GM04503 (cell line): ENCODE data around the gene FRMD4A.

Source experiments
- DNase-seq: peaks from one replicate; pipeline ENCODE4 v3.0.0-alpha.2; 2012; ENCODE audit warnings: low read depth

The FRMD4A gene

DNA sequence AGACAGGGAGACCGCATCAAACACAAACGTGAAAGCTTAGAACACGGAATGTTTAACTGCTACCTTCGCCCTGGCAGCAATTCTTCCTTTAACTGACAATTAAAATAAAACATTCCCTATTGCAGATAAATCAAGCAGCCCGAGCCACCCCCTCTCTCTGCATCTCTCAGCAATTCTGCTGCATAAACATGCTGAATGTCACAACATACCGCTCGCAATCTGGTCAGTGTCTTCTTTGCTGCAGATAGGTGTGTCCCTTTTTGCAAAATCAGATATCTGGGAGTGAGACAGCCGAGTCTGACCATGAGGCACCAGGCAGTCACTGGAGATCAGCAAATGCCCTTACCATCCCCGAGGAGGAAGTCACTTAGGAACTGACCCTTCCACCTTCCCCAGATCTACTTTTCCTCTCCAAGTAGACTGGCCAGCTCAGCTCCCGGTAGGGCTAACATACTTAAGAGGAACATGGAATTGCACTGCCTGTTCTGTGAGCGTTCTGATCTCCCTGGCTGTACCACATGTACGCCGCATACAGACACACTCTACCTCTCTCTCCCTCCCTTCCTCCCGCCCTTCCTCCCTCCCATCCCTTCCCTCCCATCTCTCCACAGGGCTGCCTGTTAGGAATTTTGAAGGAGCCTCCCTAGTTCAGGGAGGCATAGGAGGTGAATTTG, at the start of gene FRMD4A:
TSS of gene FRMD4A (minus strand) at position 537 of the 674 bp plus-strand sequence.
- no peak for DNase-seq

DNA sequence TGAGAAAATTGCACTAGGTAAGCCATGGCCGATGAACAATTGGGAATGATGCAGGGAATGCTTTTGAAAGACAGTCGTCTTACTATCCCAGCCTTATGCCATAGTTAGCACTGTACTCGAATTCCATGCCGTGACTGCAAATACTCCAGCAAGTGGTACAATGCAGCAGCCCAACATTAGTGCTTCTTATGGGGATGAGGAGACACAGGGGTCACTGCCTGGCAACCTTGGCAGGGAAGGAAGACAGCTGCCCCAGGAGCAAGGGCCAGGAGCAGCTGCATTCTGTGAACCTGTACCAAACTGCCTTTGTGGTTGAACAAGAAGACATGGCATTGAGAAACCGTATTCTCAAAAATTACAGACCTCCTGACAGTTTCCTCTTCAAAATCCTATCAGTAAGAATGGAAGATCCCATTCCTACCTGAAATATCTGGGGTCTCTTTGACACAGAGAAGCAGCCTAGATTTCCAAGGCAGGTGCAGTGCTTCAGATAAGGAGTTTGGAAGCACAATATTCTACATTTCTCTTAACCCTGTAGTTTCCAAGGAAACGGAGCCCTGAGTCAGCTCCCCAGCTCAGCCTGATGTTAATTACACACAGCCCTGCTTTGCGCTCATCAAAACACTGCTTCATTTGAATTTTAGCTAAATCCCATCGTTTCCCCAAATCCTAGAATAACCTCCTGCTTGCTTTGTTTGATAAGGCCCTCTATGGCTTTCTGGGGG, 49.0 kb upstream of the FRMD4A start:
- DNase-seq = no peak

DNA sequence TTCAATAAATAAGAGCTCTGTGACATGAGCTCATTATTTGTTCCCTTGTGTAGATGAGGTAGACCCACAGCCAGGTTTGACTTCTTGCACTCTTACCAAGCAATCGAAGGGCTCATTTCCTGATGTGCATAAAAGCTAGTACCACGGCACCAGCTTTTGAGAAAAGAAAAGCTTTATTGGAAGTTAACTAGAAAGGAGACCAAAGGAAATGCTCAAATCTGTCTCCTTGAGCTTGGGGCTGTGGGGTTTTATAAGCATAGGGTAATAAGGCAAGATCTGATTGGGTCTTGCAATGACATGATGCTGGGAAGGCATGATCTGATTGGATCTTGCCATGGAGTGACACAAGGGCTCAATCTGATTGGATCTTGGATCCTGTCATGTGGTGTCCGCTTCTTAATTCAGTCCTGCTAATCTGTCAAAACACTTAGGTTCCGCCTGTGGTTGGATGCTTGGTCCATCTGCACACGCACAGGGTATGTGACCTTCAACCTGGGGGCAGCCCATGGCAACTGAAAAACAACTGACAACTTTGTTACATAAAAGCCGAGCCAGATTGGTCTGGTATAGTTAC, 47.8 kb upstream of the FRMD4A start:
- no peak for DNase-seq

DNA sequence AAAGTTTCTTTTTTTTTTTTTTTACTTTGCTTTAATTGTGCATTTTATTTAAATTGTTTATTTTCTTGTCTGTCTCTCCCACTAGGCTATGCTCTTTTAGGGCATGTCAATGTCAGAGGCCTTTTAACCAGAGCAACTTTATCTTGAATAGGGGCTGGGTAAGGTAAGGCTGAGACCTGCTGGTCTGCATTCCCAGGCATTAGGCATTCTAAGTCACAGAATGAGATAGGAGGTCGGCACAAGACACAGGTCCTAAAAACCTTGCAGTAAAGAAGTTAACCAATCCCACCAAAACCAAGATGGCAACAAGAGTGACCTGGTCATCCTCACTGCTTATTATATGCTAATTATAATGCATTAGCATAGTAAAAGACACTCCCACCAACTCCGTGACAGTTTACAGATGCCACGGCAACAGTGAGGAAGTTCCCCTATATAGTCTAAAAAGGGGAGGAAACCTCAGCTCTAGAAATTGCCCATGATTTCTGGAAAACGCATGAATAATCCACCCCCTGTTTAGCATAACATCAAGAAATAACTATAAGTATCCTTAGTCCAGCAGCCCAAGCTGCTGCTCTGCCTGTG, 47.0 kb upstream of the FRMD4A start:
- DNase-seq = no peak

DNA sequence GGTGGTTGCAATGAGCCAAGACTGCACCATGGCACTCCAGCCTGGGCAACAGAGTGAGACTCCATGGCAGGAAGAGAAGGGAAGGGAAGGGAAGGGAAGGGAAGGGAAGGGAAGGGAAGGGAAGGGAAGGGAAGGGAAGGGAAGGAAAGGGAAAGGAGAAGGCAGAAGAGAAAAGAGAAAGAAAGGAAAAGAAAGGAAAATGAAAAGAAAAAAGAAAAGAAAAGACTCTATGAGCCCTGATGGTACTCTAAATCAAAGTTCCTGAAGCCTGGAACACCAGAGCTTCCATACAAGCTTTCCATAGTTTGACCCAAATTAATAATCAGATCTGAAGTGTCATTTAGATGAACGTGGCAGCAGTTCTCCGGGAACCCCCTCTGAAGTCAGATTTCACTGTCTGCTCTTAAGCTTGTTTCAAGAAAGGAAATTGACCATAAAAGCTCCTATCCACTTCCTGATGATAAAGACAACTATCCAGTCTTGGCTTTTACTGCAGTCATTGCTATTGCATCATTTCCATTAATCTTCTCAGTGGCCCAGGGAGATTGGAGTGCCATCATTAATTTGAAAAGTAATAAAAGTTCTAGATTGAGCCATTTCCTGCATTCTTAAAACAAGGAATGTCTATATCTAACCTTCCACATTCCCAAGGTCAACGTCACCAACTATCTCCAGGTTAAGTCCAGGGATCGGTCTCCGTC, 44.2 kb upstream of the FRMD4A start:
- DNase-seq = no peak

DNA sequence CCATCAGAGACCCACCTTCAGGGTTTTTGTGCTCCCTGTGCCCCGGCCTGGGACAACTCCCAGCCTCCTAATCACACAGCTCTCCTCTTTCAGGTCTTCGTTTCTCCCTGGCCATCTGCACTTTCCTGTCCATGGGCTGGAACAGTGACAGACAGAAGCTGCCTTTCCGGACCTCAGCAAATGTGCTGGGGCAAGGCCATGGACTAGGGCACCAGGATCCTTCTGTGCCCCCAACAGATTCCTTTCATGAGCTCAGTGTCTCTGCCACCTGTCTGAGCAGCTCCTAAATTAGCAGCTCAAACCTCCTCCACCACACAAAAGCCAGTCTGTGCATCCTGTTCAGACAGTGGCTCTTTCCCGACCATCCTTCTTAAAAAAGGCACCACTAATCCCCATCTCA, 41.9 kb upstream of the FRMD4A start:
- DNase-seq = no peak

DNA sequence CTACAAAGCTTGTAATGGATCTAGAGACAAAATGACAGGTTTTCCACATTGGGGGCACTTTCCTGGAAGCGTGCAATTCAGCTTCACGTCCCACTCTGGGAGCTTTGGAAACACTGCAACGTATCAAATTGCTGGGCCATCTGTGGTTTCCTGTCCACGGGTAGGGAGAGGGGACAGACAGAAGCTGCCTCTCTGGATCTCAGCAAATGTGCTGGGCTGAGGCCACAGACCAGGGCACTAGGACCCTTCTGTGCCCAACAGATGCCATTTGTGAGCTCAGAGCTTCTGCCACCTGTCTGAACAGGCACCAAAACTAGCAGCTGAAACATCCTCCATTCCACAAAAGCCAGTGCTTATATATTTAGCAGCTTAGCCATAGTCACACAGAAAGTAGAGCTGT, 40.9 kb upstream of the FRMD4A start:
- DNase-seq = no peak

DNA sequence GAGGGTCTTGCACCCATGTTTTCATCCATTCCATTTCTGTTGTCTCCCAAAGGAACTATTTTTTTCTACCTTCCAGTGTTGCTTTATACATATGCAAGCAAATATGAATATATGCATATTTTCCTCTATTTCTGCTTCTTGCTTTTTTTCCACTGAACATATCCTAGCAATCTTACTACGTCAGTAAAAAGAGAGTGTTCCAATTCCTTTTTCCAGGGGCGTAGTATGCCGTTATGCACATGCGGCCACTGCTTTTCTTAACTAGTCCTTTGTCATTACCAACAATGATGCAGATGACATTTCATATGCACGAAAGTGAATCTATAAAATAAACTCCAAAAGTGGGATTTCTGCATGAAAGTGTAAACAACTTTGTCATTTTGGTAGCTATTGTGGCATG, 40.2 kb upstream of the FRMD4A start:
- no peak for DNase-seq

DNA sequence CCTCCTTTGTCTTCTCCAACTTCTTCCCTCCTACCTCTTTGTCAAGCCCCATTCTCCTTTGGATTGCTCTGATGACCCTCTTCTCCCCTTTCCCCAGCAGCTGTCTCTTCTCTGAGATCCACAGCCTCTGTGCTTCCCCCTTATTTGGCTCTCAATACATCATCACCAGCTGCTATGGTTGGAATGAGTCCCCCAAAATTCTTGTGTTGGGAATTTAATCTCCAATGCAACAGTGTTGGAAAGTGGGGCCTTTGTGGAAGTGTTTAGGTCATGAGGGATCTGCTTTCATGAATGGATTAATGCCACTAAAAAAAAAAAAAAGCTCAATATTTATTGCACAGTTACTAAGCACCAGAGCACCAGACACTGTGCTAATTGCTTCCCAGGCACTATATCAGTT, 39.2 kb upstream of the FRMD4A start:
- no peak for DNase-seq

DNA sequence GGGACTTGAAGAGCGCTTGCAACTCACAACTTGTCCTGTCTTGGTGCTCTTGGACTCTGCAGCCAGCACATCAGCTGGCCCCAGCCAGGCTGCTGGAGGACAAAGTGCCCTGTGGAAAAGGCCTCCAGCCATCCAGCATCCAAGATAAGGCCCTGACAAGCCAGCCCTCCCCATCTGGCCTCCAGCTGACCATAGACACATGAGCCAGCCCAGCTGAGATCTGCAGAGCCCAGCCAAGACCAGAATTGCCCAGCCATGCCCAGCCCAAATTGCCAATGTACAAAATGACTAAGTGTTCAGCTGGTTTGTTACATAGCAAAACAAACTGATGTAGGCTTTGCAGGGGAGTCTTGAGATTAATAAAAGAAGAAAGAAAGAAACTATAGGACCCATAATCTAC, 36.0 kb upstream of the FRMD4A start:
- DNase-seq = no peak

DNA sequence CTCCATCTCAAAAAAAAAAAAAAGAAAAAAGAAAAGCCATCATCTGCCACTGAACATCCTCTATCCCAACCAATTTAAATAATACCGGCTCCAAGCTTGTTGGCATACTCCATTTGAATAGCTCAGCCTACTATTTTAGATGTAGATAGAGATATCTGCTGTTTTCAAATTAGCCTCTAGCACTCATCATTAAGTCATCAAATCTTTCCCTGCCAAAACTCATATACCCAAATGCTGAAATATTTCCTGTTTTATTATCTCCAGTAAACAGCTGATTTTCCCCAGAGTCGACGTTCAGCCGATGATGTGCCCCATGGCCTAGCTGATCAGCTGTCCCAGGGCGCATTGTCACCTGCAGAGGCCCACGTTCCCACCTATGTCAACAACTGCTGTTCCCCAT, 34.5 kb upstream of the FRMD4A start:
- no peak for DNase-seq

DNA sequence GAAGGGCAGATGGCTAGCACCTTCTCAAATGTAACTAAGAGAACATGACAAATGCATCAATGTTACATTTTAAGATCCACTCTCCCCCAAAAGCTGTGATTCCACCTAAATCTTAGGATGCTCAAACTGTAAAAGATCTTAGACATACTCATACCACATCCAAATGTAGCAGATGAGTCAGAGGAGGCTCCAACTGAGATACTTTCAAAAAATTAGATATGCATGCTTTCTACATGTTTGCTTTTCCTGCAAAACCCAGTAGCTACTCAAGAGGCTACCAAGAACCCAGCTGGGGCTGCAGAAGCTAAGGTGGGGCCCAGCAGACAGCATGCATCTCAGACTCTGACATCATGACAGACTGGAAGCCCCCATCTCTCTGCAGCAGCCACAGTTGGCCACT, 31.4 kb upstream of the FRMD4A start:
- no peak for DNase-seq

DNA sequence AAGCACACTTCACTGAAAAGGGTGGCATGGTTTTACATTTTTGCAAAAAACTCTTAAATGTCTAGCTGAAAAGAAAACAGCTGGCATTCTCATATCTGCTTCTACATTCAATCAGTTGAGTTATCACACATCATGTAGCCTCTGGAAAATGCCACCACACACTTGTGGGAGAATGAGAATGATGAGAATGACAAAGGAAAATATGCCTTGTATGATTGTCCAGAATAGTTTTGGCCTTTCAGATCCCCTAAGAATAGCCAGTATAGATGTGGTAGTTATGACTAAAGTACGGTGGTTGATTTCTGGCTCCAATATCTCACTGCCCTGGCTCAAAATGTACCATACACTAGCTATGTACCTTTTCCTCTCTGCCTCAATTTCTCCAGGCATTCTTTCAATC, 30.2 kb upstream of the FRMD4A start:
- no peak for DNase-seq

DNA sequence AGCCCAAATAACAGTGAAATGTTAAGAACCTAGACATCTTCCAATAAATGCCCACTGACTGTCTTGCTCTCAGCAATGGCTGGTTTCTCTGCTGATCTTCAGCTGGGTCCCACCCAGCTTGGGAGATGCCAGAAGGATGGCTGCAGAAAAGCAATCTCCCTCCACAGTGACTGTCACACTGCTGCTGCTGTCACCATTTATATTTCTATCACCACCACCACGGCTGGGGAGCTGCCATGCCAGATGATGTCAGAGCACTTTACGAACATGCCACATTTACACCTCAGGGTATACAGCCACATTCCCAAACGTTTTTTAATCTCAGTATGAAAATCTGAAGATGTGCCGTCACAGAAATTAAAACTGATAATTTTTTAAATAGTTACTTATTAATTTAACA, 29.8 kb upstream of the FRMD4A start:
- DNase-seq = no peak

DNA sequence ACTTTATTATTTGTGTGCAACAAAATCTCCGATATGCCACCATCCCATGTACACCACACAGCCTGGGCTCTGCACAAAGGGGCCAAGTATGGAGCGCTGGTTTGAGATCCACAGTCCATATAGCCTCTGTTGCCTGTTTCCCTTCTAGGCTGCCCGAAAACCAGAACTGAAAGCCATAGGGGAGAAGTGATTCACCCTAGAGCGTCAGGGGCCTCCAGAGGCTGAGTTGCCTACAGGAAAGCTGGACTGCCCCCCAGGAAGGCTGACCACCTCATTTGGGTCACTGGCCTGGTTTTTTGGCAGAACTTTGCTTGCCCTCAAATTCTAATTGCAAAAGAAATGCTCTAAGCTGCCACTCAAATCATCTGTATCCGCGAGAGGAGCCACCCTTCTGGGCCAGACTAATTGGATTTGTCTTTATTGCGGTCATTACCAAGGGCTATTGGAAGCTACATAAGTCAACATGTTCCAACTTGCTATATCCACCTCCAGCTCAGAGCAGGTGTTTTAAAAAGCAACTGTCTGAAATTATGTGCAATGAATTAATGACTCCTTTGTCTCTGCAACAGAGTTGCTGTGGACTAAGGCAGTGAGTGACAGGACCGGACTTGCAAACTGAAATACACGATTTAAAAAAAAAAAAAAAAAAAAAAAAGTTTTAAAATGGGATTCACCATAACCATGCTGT, 28.3 kb upstream of the FRMD4A start:
- no peak for DNase-seq

DNA sequence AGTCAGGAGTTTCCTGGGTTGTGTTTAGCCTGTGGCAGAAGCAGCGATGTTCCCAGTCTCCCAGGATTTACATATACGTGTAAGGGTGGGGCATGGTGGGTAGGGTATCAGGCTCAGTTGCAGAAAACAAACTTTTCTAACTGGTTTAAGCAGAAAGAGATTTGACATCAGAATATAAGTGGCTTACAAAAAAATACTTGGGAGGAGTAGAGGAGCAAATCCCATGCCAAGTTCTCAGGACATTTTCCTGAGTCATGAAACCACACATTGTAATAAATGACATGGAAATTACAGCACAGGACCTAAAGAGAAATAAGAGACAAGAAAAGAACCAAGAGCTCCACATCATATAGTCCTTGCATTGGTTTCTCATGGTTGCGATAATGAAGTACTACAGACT, 26.2 kb upstream of the FRMD4A start:
- peak; percentile 29 for DNase-seq

DNA sequence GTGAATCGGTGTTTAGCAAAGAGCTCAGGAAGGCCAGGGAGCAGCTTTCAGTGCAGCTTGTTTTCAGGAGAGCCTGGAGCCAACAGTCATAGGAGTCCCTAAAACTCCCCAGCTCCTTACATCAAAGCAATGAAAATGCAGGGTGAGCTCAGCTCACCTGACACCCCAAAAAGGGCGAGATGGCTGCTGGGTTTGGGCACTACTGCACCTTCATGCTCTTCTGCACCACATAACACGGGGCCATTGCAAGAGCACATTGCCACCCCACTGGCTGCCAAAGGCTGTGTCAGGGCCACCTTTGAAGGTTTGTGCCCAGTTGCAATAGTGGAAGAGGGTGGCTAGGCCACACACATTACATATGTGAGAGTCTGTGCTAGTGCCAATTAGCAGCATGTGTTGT, 25.0 kb upstream of the FRMD4A start:
- no peak for DNase-seq

DNA sequence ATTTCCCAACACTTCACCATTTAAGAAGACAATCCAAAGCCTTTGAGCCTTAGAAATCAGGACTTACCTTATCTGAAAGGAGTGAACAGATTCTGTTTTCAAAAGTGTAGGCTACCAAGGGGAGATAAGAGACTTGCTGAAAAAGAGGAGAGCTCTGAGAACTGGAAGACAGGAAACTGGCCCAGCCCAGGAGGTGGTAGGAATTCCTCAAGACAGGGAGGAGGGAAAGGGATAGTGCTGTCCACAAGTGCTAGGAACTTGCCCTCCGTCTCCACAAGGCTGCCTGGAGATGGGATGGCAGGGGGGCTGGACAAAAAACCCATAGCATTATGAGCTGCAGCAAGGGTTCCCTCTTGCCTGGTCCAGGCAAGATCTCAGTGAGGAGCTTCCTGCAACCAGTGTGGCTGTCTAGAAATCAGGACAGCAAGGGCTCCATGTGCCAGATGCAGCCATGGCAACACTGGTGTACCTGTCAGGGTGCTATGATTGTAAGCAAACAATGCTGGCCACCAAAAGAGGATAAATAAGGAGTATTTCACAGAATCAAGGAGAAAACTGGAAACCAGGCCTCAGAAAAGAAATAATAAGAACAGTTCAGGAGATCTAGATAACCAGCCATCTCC, 22.7 kb upstream of the FRMD4A start:
- no peak for DNase-seq

DNA sequence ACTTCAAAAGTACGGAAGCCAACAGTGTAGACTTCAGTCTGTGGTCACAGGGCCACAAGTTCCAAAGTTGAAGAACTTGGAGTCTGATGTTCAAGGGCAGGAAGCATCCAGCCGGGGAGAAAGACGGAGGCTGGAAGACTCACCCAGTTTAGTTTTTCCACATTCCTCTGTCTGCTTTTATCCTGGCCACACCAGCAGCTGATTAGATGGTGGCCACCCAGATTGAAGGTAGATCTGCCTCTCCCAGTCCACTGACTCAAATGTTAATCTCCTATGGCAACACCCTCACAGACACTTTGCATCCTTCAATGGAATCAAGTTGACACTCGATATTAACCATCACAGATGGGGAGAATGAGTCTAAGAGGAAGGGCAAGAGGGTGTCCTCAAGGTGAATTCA, 19.3 kb upstream of the FRMD4A start:
- DNase-seq = no peak

DNA sequence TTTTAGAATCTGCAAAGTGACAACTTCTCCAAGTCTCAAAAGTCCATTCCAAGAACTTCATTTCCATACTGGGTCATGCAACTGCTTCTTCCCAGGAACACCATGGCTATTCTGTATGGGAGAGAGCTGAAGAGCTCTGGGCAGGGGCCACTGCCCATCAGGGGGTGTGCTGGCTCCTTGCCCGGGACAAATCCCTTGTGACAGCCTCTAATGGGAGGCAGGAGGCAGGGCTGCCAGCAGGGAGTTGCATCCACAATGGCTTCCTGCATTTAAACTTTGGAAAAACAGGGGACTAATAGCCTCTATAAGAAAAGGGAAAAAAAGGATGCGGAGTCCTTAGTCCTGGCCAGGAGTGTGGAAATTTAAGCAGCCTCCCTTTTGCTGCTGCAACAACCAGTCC, 18.4 kb upstream of the FRMD4A start:
- no peak for DNase-seq

DNA sequence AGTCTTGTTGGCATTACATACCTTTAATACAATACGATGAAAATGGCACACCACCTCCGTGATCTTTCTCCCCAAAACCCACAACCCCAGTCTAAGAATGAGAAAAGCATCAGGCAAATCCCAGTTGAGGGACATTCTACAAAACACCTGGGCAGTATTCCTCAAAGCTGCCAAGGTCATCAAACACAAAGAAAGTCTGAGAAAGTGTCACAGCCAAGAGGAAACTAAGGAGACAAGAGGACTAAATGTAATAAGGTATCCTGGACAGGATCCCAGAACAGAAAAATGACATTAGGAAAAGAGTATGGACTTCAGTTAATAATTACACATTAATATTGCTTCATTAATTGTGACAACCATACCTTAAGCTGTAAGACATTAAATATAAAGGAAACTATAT, 14.5 kb upstream of the FRMD4A start:
- no peak for DNase-seq
